GM23248 (cell line): ENCODE measurements around the gene CTAGE1.

Experiments used
- EZH2 ChIP-seq: fragments of 200-600 bp; sonication (generic); IDR thresholded peaks from 2 replicates; pipeline ENCODE4 v1.6.1; 2018; ENCODE audit warnings: antibody characterized with exemption, mild to moderate bottlenecking; ENCODE audit not compliant: insufficient read depth, poor library complexity, severe bottlenecking
- EZH2phosphoT487 ChIP-seq: fragments of 200-600 bp; sonication (generic); IDR thresholded peaks from 2 replicates; pipeline ENCODE4 v1.6.1; 2018; ENCODE audit warnings: antibody characterized with exemption, moderate library complexity, mild to moderate bottlenecking, low read depth; ENCODE audit not compliant: insufficient read depth

DNA sequence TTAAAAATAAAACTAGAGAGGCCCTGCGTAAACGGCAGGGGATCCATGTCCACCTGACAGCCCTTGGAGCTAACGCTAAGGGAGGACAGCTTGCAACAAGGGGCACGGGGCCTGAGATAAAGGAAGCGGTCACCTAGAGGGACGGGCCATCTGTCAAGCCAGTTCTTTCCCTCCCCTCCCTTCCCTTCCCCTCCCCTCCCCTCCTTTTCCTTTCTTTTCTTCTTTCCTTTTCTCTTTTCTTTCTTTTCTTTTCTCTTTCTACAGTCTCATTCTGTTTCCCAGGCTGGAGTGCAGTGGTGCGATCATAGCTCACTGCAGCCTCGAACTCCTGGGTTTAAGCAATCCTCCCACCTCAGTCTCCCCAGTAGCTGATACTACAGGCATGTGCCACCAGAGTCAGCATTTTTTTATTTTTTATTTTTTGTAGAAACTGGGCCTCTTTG lies 34.5 kb upstream of the CTAGE1 start:
- no peak for TF ChIP-seq EZH2
- no peak for TF ChIP-seq EZH2phosphoT487
